Measurements from ENCODE around the gene ERC2.

DNA sequence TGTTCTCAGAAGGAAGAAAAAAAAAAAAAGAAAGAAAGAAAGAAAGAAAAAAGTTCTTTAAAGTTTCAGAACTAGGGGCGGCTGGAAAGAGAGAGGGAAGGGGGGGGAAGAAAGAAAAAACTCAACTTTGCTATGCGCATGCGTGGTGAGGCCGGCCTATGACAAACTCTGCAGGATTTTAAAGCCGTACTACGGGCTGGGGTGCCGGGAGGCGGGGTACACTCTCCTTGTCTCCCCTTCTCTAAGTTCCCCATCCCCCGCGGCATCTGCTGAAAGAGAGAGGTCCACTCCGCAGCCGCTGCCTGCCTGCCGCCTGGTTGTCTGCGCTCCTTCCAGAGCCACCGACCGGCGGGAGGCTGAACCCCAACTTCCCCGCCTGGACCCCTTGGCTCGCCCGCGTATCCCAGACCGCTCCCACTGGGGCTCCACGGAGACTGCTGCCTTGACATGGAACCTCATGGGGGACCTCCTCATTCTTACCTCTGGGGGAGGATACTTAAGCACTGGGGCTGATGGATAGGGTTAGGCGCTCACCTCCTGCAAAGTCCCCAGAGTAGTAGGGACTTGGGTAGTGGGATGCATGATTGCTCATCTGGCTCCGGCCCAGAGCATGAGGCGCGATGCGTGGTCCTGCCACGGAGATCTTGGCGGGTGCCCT lies 979.7 kb downstream of the ERC2 start:
- TF ChIP-seq, protein P1, sequence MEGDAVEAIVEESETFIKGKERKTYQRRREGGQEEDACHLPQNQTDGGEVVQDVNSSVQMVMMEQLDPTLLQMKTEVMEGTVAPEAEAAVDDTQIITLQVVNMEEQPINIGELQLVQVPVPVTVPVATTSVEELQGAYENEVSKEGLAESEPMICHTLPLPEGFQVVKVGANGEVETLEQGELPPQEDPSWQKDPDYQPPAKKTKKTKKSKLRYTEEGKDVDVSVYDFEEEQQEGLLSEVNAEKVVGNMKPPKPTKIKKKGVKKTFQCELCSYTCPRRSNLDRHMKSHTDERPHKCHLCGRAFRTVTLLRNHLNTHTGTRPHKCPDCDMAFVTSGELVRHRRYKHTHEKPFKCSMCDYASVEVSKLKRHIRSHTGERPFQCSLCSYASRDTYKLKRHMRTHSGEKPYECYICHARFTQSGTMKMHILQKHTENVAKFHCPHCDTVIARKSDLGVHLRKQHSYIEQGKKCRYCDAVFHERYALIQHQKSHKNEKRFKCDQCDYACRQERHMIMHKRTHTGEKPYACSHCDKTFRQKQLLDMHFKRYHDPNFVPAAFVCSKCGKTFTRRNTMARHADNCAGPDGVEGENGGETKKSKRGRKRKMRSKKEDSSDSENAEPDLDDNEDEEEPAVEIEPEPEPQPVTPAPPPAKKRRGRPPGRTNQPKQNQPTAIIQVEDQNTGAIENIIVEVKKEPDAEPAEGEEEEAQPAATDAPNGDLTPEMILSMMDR (IDR thresholded peaks at IDR 0.05), result no peak
- TF ChIP-seq POLR2A (IDR thresholded peaks at IDR 0.05), result peak in 1 of 2 donors; percentile 18
